Measurements from ENCODE around the gene FARS2.

DNA sequence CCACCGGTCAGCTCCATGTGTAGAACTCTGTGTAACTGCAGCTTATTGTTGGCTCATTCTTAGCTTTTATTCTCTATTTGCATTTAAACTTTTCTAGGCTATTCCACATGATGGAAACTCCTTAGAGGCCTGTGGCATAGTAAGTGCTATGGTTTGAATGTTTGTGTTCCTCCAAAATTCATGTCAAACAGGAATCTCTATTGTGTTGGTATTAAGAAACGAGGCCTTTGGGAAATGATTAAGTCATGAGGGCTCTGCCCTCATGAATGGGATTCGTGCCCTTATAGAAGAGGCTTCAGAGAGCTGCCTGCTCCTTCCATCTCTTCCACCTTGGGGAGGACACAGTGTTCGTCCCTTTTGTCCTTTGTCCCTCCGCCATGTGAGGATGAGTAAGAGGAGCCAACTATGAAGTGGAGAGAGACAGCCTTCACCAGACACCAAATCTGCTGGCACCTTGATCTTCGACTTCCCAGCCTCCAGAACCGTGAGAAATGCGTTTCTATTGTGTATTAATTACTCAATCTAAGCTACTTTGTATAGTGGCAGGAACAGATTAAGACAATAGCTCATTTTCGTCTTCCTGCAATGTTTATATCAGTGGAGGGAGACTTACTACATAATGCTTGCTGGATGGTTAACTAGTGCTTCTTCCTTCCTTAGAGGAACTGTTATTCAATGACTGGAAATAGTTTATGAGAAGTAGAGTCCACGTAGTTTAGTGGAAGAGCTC is 361.1 kb downstream of the FARS2 start:
- TF ChIP-seq TAF1 (IDR thresholded peaks at IDR 0.05; ENCODE audit: borderline replicate concordance, low read depth, low read length) (no peak), POLR2A (IDR thresholded peaks at IDR 0.05; ENCODE audit: low read depth, low read length) (no peak), POLR2AphosphoS5 (IDR thresholded peaks at IDR 0.05; ENCODE audit: low read depth, low read length) (no peak)
